ENCODE data around the gene NPSR1.
"Not testable (repeated sequence)": the region's sequence is repeated elsewhere in the genome, so short reads cannot be mapped to it uniquely, and the experiment has no call there.

The NPSR1 gene, protein sequence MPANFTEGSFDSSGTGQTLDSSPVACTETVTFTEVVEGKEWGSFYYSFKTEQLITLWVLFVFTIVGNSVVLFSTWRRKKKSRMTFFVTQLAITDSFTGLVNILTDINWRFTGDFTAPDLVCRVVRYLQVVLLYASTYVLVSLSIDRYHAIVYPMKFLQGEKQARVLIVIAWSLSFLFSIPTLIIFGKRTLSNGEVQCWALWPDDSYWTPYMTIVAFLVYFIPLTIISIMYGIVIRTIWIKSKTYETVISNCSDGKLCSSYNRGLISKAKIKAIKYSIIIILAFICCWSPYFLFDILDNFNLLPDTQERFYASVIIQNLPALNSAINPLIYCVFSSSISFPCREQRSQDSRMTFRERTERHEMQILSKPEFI
- 0 to 0.13 (median 0) reads per million in 18 experiments for total RNA-seq

DNA sequence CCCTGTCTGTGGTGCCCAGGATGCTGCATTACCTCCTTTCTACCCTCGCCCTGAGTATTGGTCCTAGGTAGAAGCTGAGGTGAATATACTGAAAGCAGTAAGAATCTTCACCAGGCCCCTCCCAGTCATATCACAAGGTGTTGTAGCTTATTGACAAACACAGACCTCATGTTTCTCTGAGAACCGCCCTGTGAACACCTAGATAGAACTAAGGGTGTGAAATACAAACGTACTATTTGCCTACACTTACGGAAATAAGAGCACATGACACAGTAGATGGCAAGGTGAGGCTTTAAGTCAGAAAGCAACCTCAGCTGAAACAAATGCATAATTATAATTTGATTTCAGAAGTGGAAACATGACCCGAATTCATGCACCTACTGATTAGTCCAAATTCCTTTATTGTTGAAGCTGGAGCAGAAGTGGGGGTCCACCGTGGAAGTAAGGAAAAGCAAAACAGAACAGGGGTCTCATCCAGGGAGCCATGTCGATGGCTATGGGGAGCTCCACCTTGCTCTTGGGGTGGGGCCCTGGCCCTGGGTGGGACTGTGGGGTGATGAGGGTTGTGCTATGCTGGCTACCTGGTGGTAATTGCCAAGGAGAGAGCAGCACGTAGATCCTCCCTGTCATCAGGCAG lies at the start of gene NPSR1:
Gene NPSR1, plus strand, starts transcription at position 587 of the 637 bp plus-strand sequence. CDS start 195 bp downstream, outside the sequence.
- DNase-seq, result no peak

DNA sequence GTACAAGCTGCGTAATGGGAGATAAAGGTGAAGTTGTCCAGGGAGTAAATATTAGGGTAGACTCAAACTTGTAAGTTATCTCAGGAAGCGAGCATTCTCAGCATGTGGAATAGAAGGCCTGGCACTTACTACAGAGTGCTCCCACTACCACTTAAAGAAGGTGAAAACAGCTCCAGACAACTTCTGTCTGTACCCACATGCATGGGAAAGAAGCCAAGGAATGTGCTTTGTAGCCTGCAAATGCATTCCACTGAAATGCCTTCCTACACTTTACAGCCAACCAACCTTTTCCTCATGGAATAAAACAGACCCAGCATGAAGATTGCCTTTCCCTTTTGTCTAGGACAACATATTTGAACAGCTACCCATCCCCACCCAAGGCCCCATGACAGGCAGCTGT lies 45.4 kb upstream of the NPSR1 start:
- DNase-seq, result no peak

DNA sequence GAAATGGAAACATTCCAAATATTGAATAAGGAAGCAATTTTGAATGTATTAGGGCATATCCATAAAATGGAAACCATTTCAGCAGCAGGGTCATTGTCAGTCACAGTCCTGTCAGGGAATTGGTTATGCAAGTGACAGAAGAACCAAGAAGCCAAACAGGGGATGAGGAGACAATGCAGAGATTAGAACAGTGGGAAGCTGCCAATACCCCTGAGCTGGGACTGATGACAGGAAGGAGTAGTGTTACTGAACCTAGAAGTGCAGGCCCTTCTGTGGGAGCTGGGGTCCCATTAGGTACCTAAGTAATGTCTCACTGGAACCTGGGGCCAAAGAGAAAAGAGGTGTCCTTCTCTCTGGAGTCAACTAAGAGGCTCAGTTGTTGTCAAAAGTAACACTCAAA lies 37.6 kb upstream of the NPSR1 start:
- DNase-seq, result no peak

DNA sequence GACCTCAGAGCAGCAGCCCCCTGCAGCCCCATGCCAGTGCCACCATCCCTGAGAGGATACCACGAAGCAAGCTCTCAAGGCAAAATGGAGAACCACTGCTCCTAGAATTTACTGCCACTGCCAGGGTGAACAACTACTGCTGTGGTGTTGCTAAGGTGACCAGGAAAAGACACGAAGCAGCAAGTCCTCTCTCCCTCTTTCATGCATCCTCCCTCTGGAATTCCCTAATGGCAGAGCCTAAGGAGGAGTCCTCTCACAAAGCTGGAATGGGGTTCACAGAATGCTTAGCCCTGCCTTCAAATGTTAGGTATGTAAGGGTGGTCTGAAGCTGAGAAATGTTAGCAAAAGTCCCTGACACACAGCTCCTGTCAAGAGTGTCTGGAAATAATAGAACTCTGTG lies 35.8 kb upstream of the NPSR1 start:
- no peak for DNase-seq

DNA sequence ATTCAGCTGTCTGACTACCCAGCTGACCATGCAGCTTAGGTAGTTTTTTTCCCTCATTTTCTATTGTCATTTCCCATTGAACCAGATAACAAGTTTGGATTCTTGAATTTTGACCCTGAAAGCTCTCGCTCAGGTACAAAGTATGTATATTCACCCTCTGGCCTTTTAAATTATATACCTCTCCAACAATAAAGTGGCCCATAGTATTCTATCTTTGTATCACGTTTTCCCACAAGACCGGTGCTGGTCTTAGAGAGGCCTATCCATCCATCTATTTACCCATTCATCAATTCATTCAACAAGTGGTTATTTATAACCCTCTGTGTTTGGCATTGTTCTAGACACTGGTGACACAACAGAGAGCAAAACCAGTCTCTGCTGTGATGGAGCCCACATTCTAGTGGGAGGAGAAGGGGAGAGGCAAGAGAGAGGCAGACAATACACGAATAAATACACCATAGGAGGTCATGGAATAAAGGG lies 35.2 kb upstream of the NPSR1 start:
- DNase-seq, result no peak

DNA sequence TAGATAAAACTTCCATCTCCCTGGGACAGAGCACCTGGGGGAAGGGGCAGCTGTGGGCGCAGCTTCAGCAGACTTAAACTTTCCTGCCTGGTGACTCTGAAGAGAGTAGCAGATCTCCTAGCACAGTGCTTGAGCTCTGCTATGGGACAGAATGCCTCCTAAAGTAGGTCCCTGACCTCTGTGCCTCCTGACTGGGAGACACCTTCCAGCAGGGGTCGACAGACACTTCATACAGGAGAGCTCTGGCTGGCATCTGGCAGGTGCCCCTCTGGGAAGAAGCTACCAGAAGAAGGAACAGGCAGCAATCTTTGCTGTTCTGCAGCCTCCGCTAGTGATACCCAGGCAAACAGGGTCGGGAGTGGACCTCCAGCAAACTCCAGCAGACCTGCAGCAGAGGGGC lies 29.4 kb upstream of the NPSR1 start:
- DNase-seq, result not testable (repeated sequence)

DNA sequence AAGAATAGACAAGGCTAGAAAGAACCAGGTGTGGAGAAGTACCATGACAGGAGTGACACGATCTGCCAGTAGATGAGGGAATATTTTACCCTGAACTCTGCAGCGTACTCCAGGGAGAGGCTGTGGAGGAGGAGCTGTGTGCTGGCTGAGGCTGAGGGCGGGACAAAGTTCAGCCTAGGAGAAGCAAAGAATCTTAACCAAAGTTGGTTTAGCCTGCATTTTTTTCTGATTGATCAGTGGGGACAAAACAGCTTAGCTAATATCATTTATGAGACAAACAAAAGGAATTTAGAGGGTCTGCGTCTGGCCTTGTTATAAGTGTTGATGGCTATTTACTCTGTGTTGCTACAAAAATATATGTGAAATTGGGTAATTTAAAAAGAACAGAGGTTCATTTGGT lies 5.2 kb upstream of the NPSR1 start:
- no peak for DNase-seq

DNA sequence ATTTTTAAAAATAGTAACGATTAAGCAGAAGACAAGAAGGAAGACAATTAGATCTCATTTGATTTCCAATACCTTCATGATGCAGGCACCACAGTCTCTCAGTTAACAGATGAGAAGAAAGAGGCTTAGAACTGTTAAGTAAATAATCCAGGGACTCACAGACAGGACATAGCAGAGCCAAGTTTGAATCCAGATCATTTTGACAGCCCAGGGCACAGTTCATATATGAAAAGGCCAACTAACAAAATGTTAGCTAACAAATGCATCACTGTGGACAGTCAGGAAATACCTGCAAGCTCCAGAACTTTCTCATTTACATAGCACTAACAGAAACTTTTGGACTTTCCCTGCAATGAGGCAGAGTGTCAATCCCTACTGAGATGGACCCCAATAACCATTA lies 4.2 kb upstream of the NPSR1 start:
- no peak for DNase-seq

DNA sequence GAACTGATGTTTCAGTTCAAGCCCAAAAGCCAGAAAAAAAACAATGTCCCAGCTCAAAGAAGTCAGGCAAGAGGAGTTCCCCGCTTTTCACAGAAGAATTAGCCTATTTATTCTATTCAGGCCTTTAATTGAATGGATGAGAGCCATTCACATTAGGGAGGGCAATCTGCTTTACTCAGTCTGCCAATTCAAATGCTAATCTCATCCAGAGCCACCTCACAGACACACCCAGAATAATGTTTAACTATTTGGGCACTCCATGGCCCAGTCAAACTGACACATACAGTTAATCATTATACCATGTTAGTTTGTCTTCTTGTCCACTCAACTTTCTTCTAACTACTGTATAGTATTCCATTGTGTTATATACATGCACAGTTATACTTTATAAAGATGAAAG lies 2.6 kb upstream of the NPSR1 start:
- no peak for DNase-seq

DNA sequence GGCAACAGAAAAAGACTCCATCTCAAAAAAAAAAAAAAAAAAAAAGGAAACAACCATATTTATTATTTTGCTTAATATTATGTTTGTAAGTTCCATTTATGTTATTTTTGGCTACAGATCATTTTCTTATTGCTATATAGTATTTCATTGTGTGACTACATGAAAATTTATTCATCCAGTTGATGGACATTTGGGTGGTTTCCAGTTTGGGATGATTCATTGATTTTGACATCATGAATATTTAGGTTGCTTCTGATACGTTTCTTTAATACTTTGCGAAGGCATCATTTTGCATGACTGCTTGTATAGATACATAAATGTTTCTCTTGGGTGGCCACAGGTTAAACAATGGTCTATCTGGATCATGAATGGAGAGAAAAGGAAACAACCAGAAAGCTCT lies 2.0 kb upstream of the NPSR1 start:
- DNase-seq, result no peak

DNA sequence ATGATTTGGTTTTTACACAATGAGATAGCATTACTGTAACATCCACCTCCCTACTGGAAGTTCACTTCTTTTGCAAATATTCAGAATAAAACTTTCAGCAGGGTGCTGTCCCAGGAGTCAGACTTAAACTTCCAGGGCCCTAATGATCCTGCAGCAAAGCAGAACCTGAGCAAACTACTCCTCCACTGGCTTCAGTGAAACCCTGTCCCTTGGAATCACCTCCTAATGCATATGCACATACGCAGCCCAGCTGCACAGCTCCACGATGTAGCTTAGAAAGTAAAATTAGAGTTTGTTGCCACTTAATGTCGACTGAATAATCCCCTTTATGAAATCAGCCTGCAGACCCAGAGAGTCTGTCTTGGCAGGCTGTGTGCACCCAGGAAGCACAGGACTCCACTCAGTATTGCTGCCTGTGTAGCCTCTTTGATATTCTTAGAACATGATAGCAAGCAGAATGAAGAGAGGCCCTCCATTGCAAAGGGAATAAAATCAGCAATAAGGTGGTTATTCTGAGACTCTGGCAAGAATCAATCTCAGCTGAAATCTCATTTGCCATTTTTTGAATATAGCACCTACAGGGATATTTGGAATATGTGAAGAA lies 1.6 kb downstream of the NPSR1 start:
- no peak for DNase-seq

DNA sequence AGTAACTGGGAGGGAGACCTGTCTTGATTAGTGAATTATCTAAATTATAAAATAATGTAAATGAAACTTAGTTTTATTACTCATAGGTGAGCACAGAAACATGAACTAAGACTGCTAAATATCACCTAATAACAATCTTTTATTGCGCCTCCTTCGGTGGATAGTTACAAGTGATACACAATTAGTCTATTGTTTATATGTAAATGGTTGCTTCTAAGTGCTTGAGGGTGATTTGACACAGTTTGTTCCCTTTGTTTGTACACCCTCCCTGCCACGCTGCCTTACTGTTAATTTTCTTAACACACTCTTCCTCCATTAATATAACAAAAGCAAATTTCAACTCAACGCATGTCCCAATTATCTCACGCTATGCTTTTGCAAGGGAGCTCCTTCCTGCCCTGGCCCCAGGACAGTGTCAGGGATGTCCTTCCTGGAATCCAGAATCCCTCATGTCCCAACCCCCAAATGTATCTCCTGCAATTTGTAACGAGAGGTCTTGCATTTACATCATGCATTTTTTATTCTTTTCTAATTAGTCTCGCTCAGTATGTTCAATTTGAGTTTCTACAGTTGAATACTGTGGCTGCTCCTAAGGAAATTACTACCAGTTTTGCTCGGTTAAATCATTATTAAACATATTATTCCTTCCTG lies 4.2 kb downstream of the NPSR1 start:
- DNase-seq, result no peak

DNA sequence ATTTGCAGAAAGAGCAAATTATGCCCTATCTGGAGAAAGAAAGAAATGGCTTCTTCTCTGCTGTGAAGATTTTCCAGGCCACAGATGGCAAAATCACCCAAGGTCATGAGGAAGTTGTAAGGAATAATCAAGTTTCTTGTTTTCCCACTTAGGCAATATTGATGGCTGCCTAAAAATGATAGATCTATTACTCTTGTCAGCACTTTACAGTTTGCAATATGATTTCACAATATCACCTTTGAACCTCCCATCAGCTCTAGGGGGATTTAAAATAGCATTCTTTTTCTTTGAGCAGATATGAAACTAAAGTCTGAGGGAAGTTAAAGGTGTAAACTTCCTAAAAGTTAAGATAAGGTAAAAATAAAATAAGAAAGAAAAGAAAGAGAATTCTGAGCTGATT lies 6.7 kb downstream of the NPSR1 start:
- DNase-seq, result no peak

DNA sequence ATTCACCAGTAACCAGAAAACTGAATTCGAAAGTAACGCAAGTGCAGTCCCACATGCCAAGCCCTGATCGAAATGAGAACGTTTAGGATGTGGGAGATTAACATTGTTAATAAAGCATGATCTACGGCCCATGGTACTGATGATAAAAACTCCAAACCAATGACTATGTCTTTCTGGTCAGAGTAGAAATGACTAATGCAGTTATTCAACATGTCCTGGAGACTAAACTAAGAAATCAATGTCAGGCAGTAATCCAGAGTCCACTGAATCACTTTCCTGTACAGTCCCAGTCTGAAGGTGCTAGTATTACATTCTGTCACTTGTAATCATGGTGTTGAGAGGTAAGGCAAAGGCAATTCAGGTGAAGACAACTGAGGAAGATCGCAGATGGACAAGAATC lies 14.4 kb downstream of the NPSR1 start:
- DNase-seq, result no peak

DNA sequence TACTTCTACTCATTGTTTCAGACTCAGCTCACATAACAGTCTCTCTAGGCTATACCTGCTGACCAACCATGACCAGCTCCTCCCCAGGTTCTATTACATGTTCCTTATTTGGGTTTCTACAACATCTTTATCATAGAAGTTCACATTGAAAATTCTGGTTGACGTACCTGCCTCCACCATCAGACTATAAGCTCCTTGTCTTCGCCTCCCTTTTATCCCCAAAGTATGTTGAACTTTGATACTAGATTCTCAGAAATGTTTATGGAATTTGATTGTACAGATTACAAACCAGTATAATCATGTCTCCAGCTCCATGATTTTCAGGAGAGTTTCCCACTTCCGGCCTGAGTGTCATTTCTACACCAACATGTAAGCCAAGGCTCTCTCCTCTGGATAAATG lies 15.0 kb downstream of the NPSR1 start:
- no peak for DNase-seq

DNA sequence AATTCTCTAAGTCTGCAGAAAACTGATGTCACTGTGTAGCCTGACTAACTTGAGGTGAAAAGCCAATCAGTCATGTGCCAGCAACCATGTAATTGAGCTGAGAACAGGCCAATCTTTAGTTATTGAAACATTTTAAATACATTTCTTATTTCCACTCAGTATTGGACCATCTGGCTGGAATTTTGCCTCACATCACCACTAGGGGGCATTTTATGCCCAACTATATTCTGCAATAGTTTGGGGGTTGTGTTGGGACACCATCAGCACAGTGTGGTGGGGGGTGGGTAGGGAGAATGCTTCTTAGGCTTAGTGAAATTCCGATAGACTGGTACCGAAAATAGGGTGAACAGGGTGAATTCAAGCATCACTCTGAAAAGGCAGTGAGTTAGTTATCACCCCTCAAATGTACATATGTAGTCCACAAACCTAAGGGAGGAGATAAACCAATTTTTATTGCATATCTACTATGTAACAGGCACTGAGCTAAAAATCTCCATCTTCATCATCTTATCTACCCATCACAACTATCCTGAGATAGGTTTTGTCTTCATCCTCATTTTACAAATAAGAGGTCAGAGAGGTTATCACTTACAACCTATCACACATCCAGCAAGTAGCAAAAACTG lies 17.8 kb downstream of the NPSR1 start:
- DNase-seq, result peak in 1 of 2 donors; percentile 3

DNA sequence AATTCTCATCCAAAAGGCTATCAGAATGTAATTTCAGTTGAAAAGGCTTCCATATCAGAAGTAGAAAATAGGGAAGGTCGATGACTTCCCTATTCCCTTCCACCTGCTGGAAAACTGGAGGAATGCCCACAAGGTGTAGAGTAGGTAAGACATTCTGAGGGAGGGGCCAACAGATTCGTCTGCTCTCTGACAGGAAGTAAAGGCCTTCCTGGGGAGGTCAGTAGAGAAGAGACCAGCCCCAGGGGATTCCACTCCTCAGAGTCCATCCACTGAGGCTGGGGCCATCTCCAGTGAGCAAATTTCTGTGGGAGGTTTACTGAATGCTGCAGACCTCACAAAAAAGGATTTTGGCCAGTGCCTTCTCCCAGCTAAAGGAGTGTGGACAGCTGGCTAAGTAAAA lies 19.5 kb downstream of the NPSR1 start:
- DNase-seq, result no peak

DNA sequence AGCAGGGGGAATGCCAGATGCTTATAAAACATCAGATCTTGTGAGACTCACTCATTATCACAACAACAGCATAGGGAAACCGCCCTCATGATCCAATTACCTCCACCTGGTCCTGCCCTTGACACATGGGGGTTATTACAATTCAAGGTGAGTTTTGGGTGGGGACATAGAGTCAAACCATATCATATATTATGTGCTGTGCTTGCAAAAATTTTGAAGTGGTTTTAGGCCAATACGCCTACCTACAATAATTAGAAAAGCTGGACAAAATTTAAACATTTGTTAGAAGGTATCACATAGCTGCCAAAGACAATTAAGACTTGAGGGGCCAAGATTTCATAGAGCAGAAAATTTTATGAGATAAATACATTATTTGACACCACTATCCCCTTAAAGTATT lies 29.5 kb downstream of the NPSR1 start:
- DNase-seq, result no peak

DNA sequence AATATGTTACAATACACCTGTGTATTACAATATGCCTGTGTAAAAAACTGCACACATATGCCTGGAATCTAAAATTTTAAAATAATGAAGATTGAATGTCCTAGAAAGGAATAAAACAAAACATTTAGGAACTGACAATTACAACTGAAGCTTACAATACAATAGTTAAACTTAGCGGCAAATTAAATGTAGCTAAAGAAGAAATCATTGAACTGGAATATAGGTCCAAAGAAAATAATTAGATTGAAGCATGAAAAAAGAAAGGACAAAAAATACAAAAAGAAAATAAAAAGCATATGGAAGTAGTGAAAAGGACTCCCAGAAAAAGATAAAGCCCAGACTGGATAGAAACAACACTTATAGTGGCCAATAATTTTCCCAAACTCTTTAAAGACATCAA lies 38.4 kb downstream of the NPSR1 start:
- no peak for DNase-seq

DNA sequence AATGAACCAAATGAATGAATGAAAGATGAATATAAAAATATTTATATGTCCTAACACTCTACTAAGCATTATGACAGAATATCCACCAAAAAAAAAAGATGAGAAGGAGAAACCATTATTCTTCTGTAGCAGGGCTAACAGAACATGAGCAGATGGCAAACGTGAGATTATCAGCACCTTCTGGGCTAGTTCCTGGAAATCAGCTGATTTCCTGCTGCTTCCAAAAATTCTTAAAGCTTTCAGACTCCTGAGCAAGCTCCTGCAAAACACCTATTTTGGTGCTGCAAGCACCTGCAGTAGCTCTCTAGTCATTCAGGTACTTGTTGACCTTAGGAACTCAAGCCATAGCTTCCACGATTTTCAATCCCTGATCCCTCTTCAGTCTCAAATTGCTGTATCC lies 51.8 kb downstream of the NPSR1 start:
- DNase-seq, result no peak

DNA sequence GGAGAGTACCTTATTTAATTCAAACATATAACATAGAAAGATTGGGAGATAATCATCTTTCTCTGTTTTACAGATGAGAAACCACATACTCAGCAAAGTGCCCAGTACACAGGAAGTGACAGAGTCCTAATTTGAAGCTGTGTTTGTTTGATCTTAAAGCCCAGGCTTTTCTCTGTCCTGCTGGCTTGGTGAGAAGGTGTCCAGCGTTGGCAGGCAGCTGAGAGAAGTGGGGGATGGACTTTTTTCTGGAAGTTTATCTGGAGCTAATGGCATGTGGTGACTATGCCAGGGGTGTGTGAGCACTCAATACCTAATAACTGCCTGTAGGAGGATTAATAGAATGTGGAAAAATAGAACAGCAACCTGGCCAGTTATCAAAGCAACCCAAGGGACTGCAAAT lies 60.8 kb downstream of the NPSR1 start:
- no peak for DNase-seq

DNA sequence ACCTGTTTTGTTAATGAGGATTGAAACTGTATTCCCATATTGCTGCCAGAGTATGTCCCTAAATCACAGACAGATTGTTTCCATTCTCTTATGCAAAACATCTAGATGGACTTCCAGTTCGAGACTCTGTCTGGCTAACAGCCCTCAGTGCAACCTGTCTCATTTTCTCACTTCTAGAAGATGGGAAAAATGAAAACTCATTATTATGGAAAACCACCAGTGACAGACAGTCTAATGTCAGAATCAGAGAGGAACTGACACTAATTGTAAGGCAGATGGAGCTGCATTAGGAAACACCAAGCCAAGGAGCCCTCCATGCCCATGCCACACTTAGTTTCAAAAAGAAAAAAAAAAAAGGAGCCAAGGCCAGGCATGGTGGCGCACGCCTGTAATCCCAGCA lies 61.6 kb downstream of the NPSR1 start:
- no peak for DNase-seq

DNA sequence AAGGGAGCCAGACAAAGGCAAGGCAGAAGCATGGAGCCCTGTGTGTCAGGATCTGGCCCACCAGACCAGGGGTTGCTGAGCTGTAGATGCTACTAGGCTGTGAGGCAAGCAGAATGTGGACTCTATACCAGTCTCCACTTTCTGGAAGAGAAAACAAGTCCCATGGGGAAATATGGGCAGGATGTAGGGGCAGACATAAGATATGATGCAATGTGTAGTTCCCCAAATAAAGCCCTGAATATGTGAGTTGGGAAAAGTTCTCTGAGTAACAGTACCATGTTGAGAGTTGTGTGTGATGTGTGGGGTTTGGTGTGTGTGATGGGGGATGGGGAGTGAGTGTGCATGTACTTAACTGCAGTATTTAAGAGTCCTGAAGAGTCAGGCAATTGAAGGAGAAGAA lies 62.3 kb downstream of the NPSR1 start:
- DNase-seq, result no peak
